CD8-positive, alpha-beta memory T cell (primary cell): ENCODE measurements around the gene NUDT16L1. TPM values are rescaled to one million over a fixed set of nuclear protein-coding genes. Genes with fewer than 3 reads are reported as not detected.
A peak's percentile ranks its signal among the peaks of the same experiment; 100 is the strongest.

ENCODE experiments used
- CTCF ChIA-PET: fragments of 350-600 bp; sonication (Branson Sonifier 250); formaldehyde crosslinking; loops from one replicate; lab custom pipeline; 2021; ENCODE audit warnings: antibody characterized with exemption; lab: Charles Lee
- POLR2A ChIA-PET: fragments of 350-600 bp; sonication (Branson Sonifier 250); formaldehyde crosslinking; loops from one replicate; lab custom pipeline; 2021; ENCODE audit warnings: antibody characterized with exemption; lab: Charles Lee
- DNase-seq, 5 donors: peaks; one replicate each; pipeline versions ENCODE4 v3.0.0 to v3.0.0-alpha.2; 2020 to 2022; ENCODE audit warnings: mixed read lengths in 1 of 5
- H3K27ac ChIP-seq: one replicate; pipeline ENCODE4 v1.7.0; 2013; ENCODE audit warnings: low read depth, mild to moderate bottlenecking, low read length, moderate library complexity
- H3K27me3 ChIP-seq: 2 replicates; pipeline ENCODE4 v1.7.0; 2013; ENCODE audit warnings: low read length, mild to moderate bottlenecking; ENCODE audit not compliant: insufficient read depth, poor library complexity, severe bottlenecking
- H3K36me3 ChIP-seq: 2 replicates; pipeline ENCODE4 v1.7.0; 2013; ENCODE audit warnings: mild to moderate bottlenecking, low read length, moderate library complexity; ENCODE audit not compliant: insufficient read depth
- H3K4me1 ChIP-seq: 2 replicates; pipeline ENCODE4 v1.7.0; 2013; ENCODE audit warnings: mild to moderate bottlenecking, low read length, moderate library complexity; ENCODE audit not compliant: insufficient read depth
- H3K4me3 ChIP-seq: 2 replicates; pipeline ENCODE4 v1.7.0; 2013; ENCODE audit warnings: mild to moderate bottlenecking, low read length
- H3K9me3 ChIP-seq: 2 replicates; pipeline ENCODE4 v1.7.0; 2013; ENCODE audit warnings: mild to moderate bottlenecking, low read length
- H3K27ac Mint-ChIP-seq, 8 donors: one replicate each; pipeline ENCODE4 v1.8.0; 2020 to 2021; ENCODE audit warnings: mixed read lengths in 8 of 8, mild to moderate bottlenecking in 6 of 8, inconsistent platforms in 3 of 8, moderate library complexity in 3 of 8
- H3K27me3 Mint-ChIP-seq, 2 donors: one replicate each; pipeline ENCODE4 v1.8.0; 2020 to 2021; ENCODE audit warnings: mixed read lengths in 2 of 2, mild to moderate bottlenecking in 1 of 2, moderate library complexity in 1 of 2
- H3K36me3 Mint-ChIP-seq, 3 donors: one replicate each; pipeline ENCODE4 v1.8.0; 2020 to 2021; ENCODE audit warnings: mixed read lengths in 3 of 3, inconsistent platforms in 1 of 3, mild to moderate bottlenecking in 1 of 3
- H3K4me1 Mint-ChIP-seq, 3 donors: one replicate each; pipeline ENCODE4 v1.8.0; 2020 to 2021; ENCODE audit warnings: mixed read lengths in 3 of 3, inconsistent platforms in 1 of 3, mild to moderate bottlenecking in 1 of 3
- H3K4me3 Mint-ChIP-seq, 7 donors: one replicate each; pipeline ENCODE4 v1.8.0; 2020 to 2021; ENCODE audit warnings: mixed read lengths in 7 of 7, mild to moderate bottlenecking in 6 of 7, moderate library complexity in 4 of 7, inconsistent platforms in 2 of 7
- H3K9me3 Mint-ChIP-seq, 5 donors: one replicate each; pipeline ENCODE4 v1.8.0; 2020 to 2022; ENCODE audit warnings: mixed read lengths in 5 of 5, mild to moderate bottlenecking in 3 of 5, moderate library complexity in 2 of 5, inconsistent platforms in 1 of 5
- polyA plus RNA-seq: library from polyadenylated mRNA; unstranded; fragments of 300-500 nt; fragmentation: Illumina TruSeq; gene quantifications from one replicate; pipeline ENCODE4 v1.2.3, GENCODE V29; 2021
- total RNA-seq, 2 experiments: library from RNA; stranded (reverse); gene quantifications; one replicate each; pipeline ENCODE4 v1.2.3, GENCODE V29; 2021

Gene NUDT16L1
- total and polyA plus RNA-seq, 3 experiments from 2014 or later, result 40.6 to 89.2 (median 47.7) TPM

GRCh38 chr16:4660454-4661007 lies 32.8 kb upstream of the NUDT16L1 start:
- peaks cover 29 to 50% (median 39%) of the 10 kb centered on the region in 3 donors for H3K4me1 Mint-ChIP-seq
- H3K36me3 Mint-ChIP-seq, result peaks cover 0 to 34% (median 0%) of the 10 kb centered on the region in 3 donors
- ChIA-PET CTCF (no interaction called here), POLR2A (no interaction called here)
- no peaks in the 10 kb centered on the region for H3K27me3 Mint-ChIP-seq
- Histone ChIP-seq H3K4me3 (peak overlapping the region; percentile 19), H3K4me1 (peaks cover 54% of the 10 kb centered on the region), H3K36me3 (peaks cover 5% of the 10 kb centered on the region), H3K27ac (peak overlapping the region; percentile 62), H3K27me3 (no peaks in the 10 kb centered on the region), H3K9me3 (no peaks in the 10 kb centered on the region)
- H3K27ac Mint-ChIP-seq, result peak overlapping the region; percentile 67 to 95 (median 83)
- H3K4me3 Mint-ChIP-seq, result peak overlapping the region in 3 of 7 donors; percentile 61 to 80 (median 68)
- peak; percentile 46 to 75 (median 60) for DNase-seq
- no peaks in the 10 kb centered on the region for H3K9me3 Mint-ChIP-seq

DNA sequence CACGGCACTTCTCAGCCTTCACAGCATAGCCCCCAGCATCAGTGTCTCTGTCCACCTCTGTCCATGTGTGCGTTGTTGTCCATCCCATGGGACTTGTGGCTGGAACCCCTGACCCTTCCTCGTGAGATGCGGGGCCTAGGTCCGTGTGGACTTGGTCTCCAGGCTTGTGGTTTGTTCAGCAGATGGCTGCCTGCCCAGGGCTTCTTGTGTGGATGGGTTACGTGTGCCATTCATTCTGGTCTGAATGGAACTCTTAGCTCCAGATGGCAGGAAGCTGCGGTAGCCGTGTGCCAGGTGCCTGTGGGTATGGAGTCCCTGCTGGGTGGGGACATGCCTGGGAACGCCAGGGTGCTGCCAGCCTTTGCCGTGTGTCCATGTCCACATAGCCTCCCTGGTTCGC lies 31.7 kb upstream of the NUDT16L1 start:
- ChIA-PET CTCF (no interaction called here), POLR2A (no interaction called here)
- Histone ChIP-seq H3K27me3 (no peaks in the 10 kb centered on the region), H3K27ac (no peak overlapping the region), H3K4me1 (peaks cover 59% of the 10 kb centered on the region), H3K9me3 (no peaks in the 10 kb centered on the region), H3K4me3 (no peak overlapping the region), H3K36me3 (no peaks in the 10 kb centered on the region)
- H3K9me3 Mint-ChIP-seq, result no peaks in the 10 kb centered on the region
- DNase-seq, result no peak
- no peak overlapping the region for H3K4me3 Mint-ChIP-seq
- peak overlapping the region in 7 of 8 donors; percentile 15 to 95 (median 61) for H3K27ac Mint-ChIP-seq
- no peaks in the 10 kb centered on the region for H3K27me3 Mint-ChIP-seq
- peaks cover 32 to 56% (median 49%) of the 10 kb centered on the region in 3 donors for H3K4me1 Mint-ChIP-seq
- peaks cover 0 to 29% (median 0%) of the 10 kb centered on the region in 3 donors for H3K36me3 Mint-ChIP-seq

- Mint-ChIP-seq H3K9me3 (no peaks in the 10 kb centered on the region), H3K4me3 (peak overlapping the region in 5 of 7 donors; percentile 32 to 51 (median 41)), H3K4me1 (peaks cover 32 to 56% (median 49%) of the 10 kb centered on the region in 3 donors), H3K27me3 (no peaks in the 10 kb centered on the region), H3K27ac (peak overlapping the region; percentile 54 to 93 (median 79)), H3K36me3 (peaks cover 0 to 26% (median 0%) of the 10 kb centered on the region in 3 donors)
- H3K4me1 ChIP-seq, result peaks cover 59% of the 10 kb centered on the region
- peaks cover 4% of the 10 kb centered on the region for H3K36me3 ChIP-seq
- no peak overlapping the region for H3K27ac ChIP-seq
- CTCF ChIA-PET, result no interaction called here
- POLR2A ChIA-PET, result no interaction called here
- no peak overlapping the region for H3K4me3 ChIP-seq
- H3K9me3 ChIP-seq, result no peaks in the 10 kb centered on the region
- no peaks in the 10 kb centered on the region for H3K27me3 ChIP-seq
- no peak for DNase-seq
Observed at GRCh38 chr16:4663465-4663776, 29.9 kb upstream of the NUDT16L1 start.

DNA sequence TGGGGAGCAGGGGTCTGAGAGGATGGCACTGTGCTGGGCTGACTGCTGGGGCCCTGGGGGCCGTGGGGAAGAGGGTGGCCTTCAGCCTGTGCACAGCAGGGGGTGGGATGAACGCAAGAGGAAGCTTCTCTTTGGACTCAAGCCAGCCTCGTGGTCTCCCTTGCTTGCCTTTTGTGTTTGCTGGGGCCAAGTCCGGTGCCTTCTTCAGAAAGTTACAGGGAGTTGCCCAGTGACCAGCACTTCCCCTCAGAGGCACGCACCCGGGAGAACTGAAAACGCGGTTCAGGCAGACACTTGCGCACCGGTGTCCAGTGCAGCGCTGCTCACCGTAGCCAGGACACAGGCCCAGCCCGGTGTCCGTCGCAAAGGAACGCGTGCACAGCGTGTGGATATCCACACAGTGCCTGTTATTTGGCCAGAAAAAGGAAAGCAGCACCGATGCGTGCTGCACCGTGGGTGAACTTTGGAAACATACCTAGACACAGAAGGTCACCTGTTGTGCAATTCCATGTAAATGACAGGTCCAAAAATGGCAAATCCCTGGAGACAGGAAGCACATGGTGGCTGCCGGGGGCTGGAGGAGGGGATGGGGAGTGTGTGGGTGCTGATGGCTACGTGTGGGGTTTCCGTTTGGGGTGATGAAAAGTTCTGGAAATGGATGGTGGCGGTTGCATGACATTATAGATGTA lies 29.4 kb upstream of the NUDT16L1 start:
- peaks cover 59% of the 10 kb centered on the region for H3K4me1 ChIP-seq
- H3K9me3 Mint-ChIP-seq, result no peaks in the 10 kb centered on the region
- no peak for DNase-seq
- H3K27me3 Mint-ChIP-seq, result no peaks in the 10 kb centered on the region
- H3K27ac Mint-ChIP-seq, result peak overlapping the region; percentile 91 to 98 (median 95)
- ChIA-PET POLR2A (no interaction called here), CTCF (interaction anchor here (1.5 kb wide), 1 partner anchor 14 kb away, joined by 5 read pairs; no protein-coding TSS in a partner anchor)
- peaks cover 0 to 22% (median 0%) of the 10 kb centered on the region in 3 donors for H3K36me3 Mint-ChIP-seq
- peak overlapping the region; percentile 32 to 77 (median 51) for H3K4me3 Mint-ChIP-seq
- peak overlapping the region; percentile 8 for H3K27ac ChIP-seq
- peaks cover 9% of the 10 kb centered on the region for H3K36me3 ChIP-seq
- H3K9me3 ChIP-seq, result no peaks in the 10 kb centered on the region
- H3K27me3 ChIP-seq, result no peaks in the 10 kb centered on the region
- peak overlapping the region; percentile 40 for H3K4me3 ChIP-seq
- H3K4me1 Mint-ChIP-seq, result peaks cover 32 to 56% (median 49%) of the 10 kb centered on the region in 3 donors

DNA sequence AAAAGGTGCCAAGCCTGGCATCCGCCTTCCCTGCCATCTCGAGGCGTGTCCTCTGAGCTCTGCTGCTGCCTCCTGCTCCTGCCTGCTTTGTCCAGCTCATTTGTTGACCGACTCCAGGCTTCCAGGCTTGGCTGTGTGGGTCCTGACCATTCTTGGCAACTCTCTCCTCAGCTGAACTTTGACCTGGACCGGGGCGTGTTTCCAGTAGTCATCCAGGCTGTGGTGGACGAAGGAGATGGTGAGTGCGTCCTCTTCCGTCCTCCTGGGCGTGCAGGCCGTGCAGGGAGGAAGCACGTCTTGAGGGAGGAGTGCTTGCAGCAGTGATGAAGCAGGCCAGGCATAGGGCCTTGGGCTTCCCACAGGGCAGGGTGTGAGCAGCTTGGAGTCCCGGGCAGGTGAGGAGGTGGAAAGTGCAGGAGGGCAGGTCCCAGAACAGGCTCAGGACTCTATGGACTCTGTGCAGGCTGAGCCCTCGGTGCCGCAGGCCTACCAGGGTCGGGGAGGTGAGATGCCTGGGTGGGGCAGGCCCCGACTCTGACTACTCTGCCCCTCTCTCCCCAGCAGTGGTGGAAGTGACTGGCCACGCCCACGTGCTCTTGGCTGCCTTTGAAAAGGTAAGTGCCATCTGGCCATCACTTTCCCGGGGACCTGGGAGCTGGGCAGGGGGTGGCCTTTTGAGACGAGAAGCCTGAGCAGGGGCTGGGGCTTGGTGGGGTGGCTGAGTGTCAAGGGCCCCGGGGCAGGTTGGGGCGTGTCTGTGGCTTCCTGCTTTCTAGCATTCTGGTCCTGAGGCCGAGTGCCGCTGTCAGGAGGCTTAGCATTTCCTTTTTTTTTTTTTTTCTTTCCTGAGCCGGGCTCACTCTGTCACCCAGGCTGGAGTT lies 28.6 kb upstream of the NUDT16L1 start:
- POLR2A ChIA-PET, result no interaction called here
- H3K4me3 ChIP-seq, result peak overlapping the region; percentile 40
- Mint-ChIP-seq H3K36me3 (peaks cover 0 to 21% (median 2%) of the 10 kb centered on the region in 3 donors), H3K9me3 (no peaks in the 10 kb centered on the region), H3K4me3 (peak overlapping the region; percentile 53 to 90 (median 72)), H3K27ac (peak overlapping the region; percentile 91 to 98 (median 95)), H3K27me3 (no peaks in the 10 kb centered on the region), H3K4me1 (peaks cover 30 to 52% (median 43%) of the 10 kb centered on the region in 3 donors)
- peak overlapping the region; percentile 8 for H3K27ac ChIP-seq
- H3K27me3 ChIP-seq, result no peaks in the 10 kb centered on the region
- peaks cover 9% of the 10 kb centered on the region for H3K36me3 ChIP-seq
- CTCF ChIA-PET, result interaction anchor here (0.6 to 1.5 kb wide), 2 partner anchors 15 to 75 kb away, joined by 3 to 5 read pairs; no protein-coding TSS in a partner anchor
- H3K9me3 ChIP-seq, result no peaks in the 10 kb centered on the region
- H3K4me1 ChIP-seq, result peaks cover 52% of the 10 kb centered on the region
- DNase-seq, result peak; percentile 38 to 71 (median 60)

- Histone ChIP-seq H3K9me3 (no peaks in the 10 kb centered on the region), H3K27me3 (no peaks in the 10 kb centered on the region), H3K4me3 (no peak overlapping the region), H3K27ac (no peak overlapping the region), H3K4me1 (peaks cover 33% of the 10 kb centered on the region), H3K36me3 (peaks cover 9% of the 10 kb centered on the region)
- no peaks in the 10 kb centered on the region for H3K27me3 Mint-ChIP-seq
- H3K4me1 Mint-ChIP-seq, result peaks cover 24 to 34% (median 31%) of the 10 kb centered on the region in 3 donors
- peaks cover 0 to 33% (median 2%) of the 10 kb centered on the region in 3 donors for H3K36me3 Mint-ChIP-seq
- POLR2A ChIA-PET, result no interaction called here
- H3K9me3 Mint-ChIP-seq, result no peaks in the 10 kb centered on the region
- DNase-seq, result no peak
- CTCF ChIA-PET, result interaction anchor here (0.6 to 1.2 kb wide), 2 partner anchors 20 to 36 kb away, joined by 3 read pairs; no protein-coding TSS in a partner anchor
- peak overlapping the region in 3 of 8 donors; percentile 24 to 93 (median 38) for H3K27ac Mint-ChIP-seq
- H3K4me3 Mint-ChIP-seq, result no peak overlapping the region
Observed at GRCh38 chr16:4666537-4667202, 26.7 kb upstream of the NUDT16L1 start.

GRCh38 chr16:4667203-4667963 lies 26.0 kb upstream of the NUDT16L1 start:
- DNase-seq, result no peak
- H3K4me1 Mint-ChIP-seq, result peaks cover 24 to 33% (median 31%) of the 10 kb centered on the region in 3 donors

More at GRCh38 chr16:4667203-4667963, 26.0 kb upstream of the NUDT16L1 start:
- ChIA-PET CTCF (interaction anchor here (0.6 to 1.2 kb wide), 2 partner anchors 20 to 36 kb away, joined by 3 read pairs; no protein-coding TSS in a partner anchor), POLR2A (no interaction called here)
- peaks cover 0 to 35% (median 2%) of the 10 kb centered on the region in 3 donors for H3K36me3 Mint-ChIP-seq
- H3K27me3 ChIP-seq, result no peaks in the 10 kb centered on the region
- H3K27me3 Mint-ChIP-seq, result no peaks in the 10 kb centered on the region
- H3K36me3 ChIP-seq, result peaks cover 9% of the 10 kb centered on the region
- no peak overlapping the region for H3K4me3 ChIP-seq
- no peaks in the 10 kb centered on the region for H3K9me3 Mint-ChIP-seq
- H3K27ac ChIP-seq, result no peak overlapping the region
- H3K4me1 ChIP-seq, result peaks cover 28% of the 10 kb centered on the region
- H3K27ac Mint-ChIP-seq, result peak overlapping the region in 4 of 8 donors; percentile 39 to 72 (median 65)
- peak overlapping the region in 1 of 7 donors; percentile 14 for H3K4me3 Mint-ChIP-seq
- no peaks in the 10 kb centered on the region for H3K9me3 ChIP-seq
